Type B pancreatic cell (in vitro differentiated cells): Measurements from ENCODE around the gene UCHL3. TPM values are rescaled to one million over a fixed set of nuclear protein-coding genes. Genes with fewer than 3 reads are reported as not detected.

Experiments used
- DNase-seq: peaks from one replicate; pipeline ENCODE4 v3.0.0; 2021; ENCODE audit warnings: mixed read lengths; ENCODE audit not compliant: unreplicated experiment; ENCODE audit errors: extremely low spot score
- H3K27ac Mint-ChIP-seq: 2 replicates; pipeline ENCODE4 v1.8.0; 2021; ENCODE audit warnings: mild to moderate bottlenecking, mixed read lengths
- H3K27me3 Mint-ChIP-seq: 2 replicates; pipeline ENCODE4 v1.8.0; 2021; ENCODE audit warnings: mixed read lengths
- H3K36me3 Mint-ChIP-seq: 2 replicates; pipeline ENCODE4 v1.8.0; 2021; ENCODE audit warnings: mixed read lengths
- H3K4me1 Mint-ChIP-seq: one replicate; pipeline ENCODE4 v1.8.0; 2021; ENCODE audit warnings: mixed read lengths; ENCODE audit not compliant: unreplicated experiment
- H3K4me3 Mint-ChIP-seq: 2 replicates; pipeline ENCODE4 v1.8.0; 2021; ENCODE audit warnings: mild to moderate bottlenecking, mixed read lengths
- H3K9me3 Mint-ChIP-seq: 2 replicates; pipeline ENCODE4 v1.8.0; 2021; ENCODE audit warnings: mixed read lengths
- CTCF ChIP-seq: fragments of 200-600 bp; sonication (generic); conservative IDR thresholded peaks from 2 replicates; pipeline ENCODE4 v1.5.0; 2021; ENCODE audit warnings: antibody characterized with exemption, mild to moderate bottlenecking
- total RNA-seq: library from RNA; stranded (reverse); gene quantifications from 2 replicates; pipeline ENCODE4 v1.2.1, GENCODE V29; 2021; ENCODE audit warnings: low replicate concordance

The UCHL3 gene
- total RNA-seq, 1 donor from 2014 or later, result 31.1 TPM

DNA sequence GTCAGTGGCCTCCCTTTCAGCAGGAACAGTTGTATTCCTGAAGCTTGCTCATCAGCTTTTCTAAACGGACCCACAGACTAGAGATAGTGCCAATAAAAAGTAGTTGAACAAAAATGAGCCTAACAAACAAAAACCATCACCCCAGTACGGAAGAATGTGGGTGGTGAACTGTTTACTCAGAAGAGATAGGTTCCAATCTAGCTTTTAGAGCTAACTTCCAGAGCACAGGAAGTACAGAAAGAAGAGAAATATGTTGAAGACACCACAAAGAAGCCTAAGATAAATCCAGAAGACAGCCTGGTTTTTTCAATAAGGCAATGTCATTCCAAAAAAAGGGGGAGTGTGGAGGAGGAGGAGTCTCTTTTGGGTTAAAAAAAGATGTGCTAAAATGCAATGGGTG lies 83.7 kb downstream of the UCHL3 start:
- H3K4me1 Mint-ChIP-seq, result peaks cover 17% of the 10 kb centered on the region
- H3K27me3 Mint-ChIP-seq, result peaks cover 17% of the 10 kb centered on the region
- H3K36me3 Mint-ChIP-seq, result peaks cover 6% of the 10 kb centered on the region
- TF ChIP-seq CTCF, result no peak
- H3K9me3 Mint-ChIP-seq, result no peaks in the 10 kb centered on the region
- DNase-seq, result no peak
- H3K4me3 Mint-ChIP-seq, result peak overlapping the region; percentile 63
- H3K27ac Mint-ChIP-seq, result no peak overlapping the region

GRCh38 chr13:75635101-75635827 lies 85.7 kb downstream of the UCHL3 start:
- no peak for DNase-seq
- no peak overlapping the region for H3K27ac Mint-ChIP-seq
- H3K4me1 Mint-ChIP-seq, result peaks cover 17% of the 10 kb centered on the region
- H3K4me3 Mint-ChIP-seq, result peak overlapping the region; percentile 79
- H3K36me3 Mint-ChIP-seq, result no peaks in the 10 kb centered on the region
- H3K9me3 Mint-ChIP-seq, result no peaks in the 10 kb centered on the region
- peaks cover 33% of the 10 kb centered on the region for H3K27me3 Mint-ChIP-seq
- TF ChIP-seq CTCF, result no peak

- peak; percentile 73 for DNase-seq
- peak within 1 kb of the TSS; percentile 84 for H3K4me3 Mint-ChIP-seq
- no peaks in the 10 kb centered on the region for H3K36me3 Mint-ChIP-seq
- H3K4me1 Mint-ChIP-seq, result peaks cover 17% of the 10 kb centered on the region
- H3K27me3 Mint-ChIP-seq, result peaks cover 36% of the 10 kb centered on the region
- no peaks in the 10 kb centered on the region for H3K9me3 Mint-ChIP-seq
- H3K27ac Mint-ChIP-seq, result peak within 1 kb of the TSS; percentile 60
- no peak for TF ChIP-seq CTCF
Observed at GRCh38 chr13:75635828-75636435, 86.3 kb downstream of the UCHL3 start, which contains the start of gene LMO7. Gene LMO7, plus strand, starts transcription at chr13:75636330. Its CDS starts 328 bp downstream, at chr13:75636658.

GRCh38 chr13:75636436-75637180 lies 87.0 kb downstream of the UCHL3 start:
- H3K36me3 Mint-ChIP-seq, result no peaks in the 10 kb centered on the region
- H3K27me3 Mint-ChIP-seq, result peaks cover 36% of the 10 kb centered on the region
- peaks cover 17% of the 10 kb centered on the region for H3K4me1 Mint-ChIP-seq
- no peak for DNase-seq
- H3K9me3 Mint-ChIP-seq, result no peaks in the 10 kb centered on the region
- TF ChIP-seq CTCF, result no peak
- peak overlapping the region; percentile 84 for H3K4me3 Mint-ChIP-seq
- no peak overlapping the region for H3K27ac Mint-ChIP-seq

DNA sequence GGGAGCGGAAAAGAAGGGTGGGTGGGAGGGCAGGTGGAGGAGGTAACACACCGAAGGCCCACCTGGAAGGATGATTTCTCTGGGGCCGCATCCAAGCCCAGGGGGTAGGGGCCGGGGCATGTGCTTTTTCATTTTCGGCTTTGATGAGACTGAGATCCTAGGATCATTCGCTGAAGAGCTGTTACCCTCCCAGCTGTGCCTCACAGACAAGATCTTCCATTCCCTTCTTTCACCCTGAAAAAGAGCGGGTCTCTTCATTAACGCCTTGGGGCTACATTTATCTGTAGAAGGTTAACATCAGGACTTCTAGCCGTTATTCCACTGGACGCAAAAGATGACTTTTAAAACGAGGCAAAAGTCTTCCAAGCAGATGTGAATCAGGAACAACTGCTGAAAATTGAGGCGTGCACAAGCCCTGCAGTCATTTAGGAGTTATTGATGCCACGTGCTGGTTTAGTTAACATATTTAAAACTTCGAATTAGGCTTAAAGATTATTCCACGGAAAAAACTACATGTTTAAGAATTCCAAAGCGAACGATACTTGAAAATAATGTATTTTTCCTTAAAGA lies 87.7 kb downstream of the UCHL3 start:
- peaks cover 17% of the 10 kb centered on the region for H3K4me1 Mint-ChIP-seq

More for the DNA sequence above, 87.7 kb downstream of the UCHL3 start:
- Mint-ChIP-seq H3K27ac (peak overlapping the region; percentile 60), H3K36me3 (no peaks in the 10 kb centered on the region), H3K9me3 (no peaks in the 10 kb centered on the region), H3K27me3 (peaks cover 36% of the 10 kb centered on the region), H3K4me3 (peak overlapping the region; percentile 84)
- no peak for DNase-seq
- no peak for TF ChIP-seq CTCF
